ENCODE data around the gene SLC5A7. TPM values are rescaled to one million over a fixed set of nuclear protein-coding genes. Genes with fewer than 3 reads are reported as not detected.

Gene SLC5A7
- total RNA-seq = 0.30 TPM
- long read RNA-seq, full-length matches to known transcripts = 1 of 1 reads
- long read RNA-seq, partial matches to known transcripts = 0 of 1 reads
- long read RNA-seq, other reads (novel, unspliced or antisense) = 0 of 1 reads

DNA sequence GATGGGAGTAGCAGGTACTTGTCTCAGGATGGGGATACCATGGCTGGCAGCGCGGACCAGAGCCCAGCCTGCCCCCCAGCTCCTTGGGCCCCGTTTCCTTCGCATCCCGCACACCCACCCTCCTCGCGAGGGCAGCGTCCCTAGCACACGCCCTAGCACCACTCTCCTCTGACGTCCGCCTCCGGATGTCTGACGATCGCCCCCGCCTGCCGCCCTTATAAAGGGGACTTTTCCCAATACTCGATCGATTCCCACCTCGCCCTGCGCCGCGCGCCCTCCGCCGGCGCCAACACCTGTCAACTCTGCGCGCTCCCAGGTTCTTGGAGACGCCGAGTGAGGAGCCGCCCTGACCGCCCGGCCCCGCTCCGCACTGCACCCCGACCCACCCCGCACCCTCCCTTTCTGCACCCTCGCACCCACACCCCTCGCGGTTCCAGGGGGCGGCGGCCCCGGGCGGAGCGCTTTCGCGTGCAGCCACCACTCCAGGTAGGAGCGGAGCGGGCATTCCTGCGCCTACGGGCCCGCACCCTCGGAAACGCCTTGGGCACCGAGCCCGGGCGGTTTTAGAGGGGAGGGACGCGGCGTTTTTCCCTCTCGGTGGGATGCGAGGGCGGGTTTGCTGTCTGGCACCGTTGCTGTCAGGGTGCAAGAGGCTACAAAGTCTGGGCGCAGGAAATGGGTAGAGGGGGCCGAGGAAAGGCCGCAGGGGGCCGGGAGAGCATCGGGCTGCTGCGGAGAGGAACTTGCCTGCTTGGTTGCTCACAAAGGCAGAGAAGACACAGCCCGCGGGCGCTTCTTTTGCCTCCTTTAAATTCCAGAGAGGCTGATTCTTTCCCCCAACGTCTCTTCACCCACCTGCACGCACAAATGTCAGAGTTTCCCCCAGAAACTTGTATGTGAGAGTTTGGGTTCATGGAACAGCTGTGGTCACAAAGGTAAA lies at the start of gene SLC5A7:
Gene SLC5A7, plus strand, starts transcription at position 247 of the 940 bp plus-strand sequence. CDS start 1,632 bp downstream, outside the sequence.
- H3K36me3 ChIP-seq = no peaks in the 10 kb centered on the region
- DNase-seq = no peak
- peaks cover 27% of the 10 kb centered on the region for H3K27me3 ChIP-seq (ENCODE audit: low read depth)
- peak; percentile 67 to 70 for ATAC-seq
- intact Hi-C loops (cut with DNase I) = no loop called here
- TF ChIP-seq, protein P1, sequence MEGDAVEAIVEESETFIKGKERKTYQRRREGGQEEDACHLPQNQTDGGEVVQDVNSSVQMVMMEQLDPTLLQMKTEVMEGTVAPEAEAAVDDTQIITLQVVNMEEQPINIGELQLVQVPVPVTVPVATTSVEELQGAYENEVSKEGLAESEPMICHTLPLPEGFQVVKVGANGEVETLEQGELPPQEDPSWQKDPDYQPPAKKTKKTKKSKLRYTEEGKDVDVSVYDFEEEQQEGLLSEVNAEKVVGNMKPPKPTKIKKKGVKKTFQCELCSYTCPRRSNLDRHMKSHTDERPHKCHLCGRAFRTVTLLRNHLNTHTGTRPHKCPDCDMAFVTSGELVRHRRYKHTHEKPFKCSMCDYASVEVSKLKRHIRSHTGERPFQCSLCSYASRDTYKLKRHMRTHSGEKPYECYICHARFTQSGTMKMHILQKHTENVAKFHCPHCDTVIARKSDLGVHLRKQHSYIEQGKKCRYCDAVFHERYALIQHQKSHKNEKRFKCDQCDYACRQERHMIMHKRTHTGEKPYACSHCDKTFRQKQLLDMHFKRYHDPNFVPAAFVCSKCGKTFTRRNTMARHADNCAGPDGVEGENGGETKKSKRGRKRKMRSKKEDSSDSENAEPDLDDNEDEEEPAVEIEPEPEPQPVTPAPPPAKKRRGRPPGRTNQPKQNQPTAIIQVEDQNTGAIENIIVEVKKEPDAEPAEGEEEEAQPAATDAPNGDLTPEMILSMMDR (IDR thresholded peaks at IDR 0.05) = no peak
- no peaks in the 10 kb centered on the region for H3K9me3 ChIP-seq
- H3K4me3 ChIP-seq = peak within 1 kb of the TSS; percentile 31
- no peaks in the 10 kb centered on the region for H3K4me1 ChIP-seq
- no peak within 1 kb of the TSS for H3K27ac ChIP-seq

DNA sequence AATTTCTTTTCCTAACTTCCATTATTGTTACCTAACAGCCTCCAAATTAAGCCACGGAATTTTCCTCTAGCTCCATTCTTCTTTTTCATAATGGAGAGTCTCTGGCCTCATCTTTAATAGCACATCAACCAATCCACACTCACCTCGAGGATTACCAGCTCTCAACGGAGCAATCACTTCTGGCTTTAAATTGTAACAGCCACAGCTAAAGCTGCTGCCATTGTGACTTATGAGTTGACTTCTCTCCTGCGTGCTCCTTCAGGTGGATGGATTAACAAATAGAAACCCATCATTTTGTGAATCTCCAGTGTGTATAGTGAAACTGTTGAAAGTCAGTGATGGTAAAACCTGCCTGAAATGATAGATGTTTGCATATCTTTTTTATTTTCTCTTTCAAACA lies 24.9 kb upstream of the SLC5A7 start:
- H3K27ac ChIP-seq = no peak overlapping the region
- H3K36me3 ChIP-seq = no peaks in the 10 kb centered on the region
- H3K4me1 ChIP-seq = no peaks in the 10 kb centered on the region
- ATAC-seq (no peak), DNase-seq (no peak)
- intact Hi-C loops (cut with DNase I) = no loop called here
- TF ChIP-seq, protein P1 (IDR thresholded peaks at IDR 0.05) = no peak
- no peaks in the 10 kb centered on the region for H3K27me3 ChIP-seq (ENCODE audit: low read depth)
- H3K4me3 ChIP-seq = no peak overlapping the region
- no peaks in the 10 kb centered on the region for H3K9me3 ChIP-seq

DNA sequence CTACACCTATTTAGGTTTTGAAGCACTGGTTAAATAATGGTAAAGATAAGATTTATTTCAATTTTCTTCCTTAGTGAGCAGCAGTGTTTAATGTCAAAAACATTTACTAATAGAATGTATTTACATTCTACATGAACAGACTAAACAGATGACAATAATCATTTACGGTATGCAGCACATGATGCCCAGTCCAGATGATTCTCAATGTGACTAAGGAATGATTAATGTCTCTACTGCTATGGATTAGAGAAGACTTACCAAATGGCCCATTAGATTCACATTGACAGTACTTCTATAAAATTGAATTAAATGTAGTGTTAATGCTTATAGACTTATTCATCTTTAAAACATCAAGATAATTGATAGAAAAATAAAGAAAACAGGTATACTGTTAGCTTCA lies 22.1 kb upstream of the SLC5A7 start:
- no peak for ATAC-seq
- Histone ChIP-seq H3K36me3 (no peaks in the 10 kb centered on the region), H3K27me3 (ENCODE audit: low read depth) (no peaks in the 10 kb centered on the region), H3K27ac (no peak overlapping the region), H3K4me3 (no peak overlapping the region), H3K4me1 (no peaks in the 10 kb centered on the region), H3K9me3 (no peaks in the 10 kb centered on the region)
- TF ChIP-seq, protein P1 (IDR thresholded peaks at IDR 0.05) = no peak
- intact Hi-C loops (cut with DNase I) = no loop called here
- no peak for DNase-seq

DNA sequence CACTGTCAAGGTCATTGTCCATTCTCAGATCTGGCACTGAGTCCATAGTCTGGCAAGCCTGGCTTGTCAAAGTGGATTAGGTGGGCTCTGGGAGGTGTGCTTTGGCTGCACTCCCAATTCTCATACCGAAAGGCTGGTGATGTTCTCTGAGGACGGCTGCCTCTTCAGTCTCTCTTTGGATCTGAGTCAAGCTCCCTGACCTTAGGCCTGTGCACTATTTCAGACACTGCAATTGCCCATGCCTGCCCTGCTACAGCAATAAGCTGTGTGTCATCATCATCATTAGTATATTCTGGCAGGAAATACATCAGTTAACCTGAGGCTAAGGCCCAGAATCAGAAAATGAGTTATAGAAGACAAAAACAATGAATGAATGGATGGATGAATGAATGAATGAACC lies 1.6 kb upstream of the SLC5A7 start:
- Histone ChIP-seq H3K36me3 (no peaks in the 10 kb centered on the region), H3K27ac (no peak overlapping the region), H3K9me3 (no peaks in the 10 kb centered on the region), H3K27me3 (ENCODE audit: low read depth) (peaks cover 27% of the 10 kb centered on the region), H3K4me3 (no peak overlapping the region), H3K4me1 (no peaks in the 10 kb centered on the region)
- no peak for ATAC-seq
- no peak for DNase-seq
- intact Hi-C loops (cut with DNase I) = no loop called here
- TF ChIP-seq, protein P1 (IDR thresholded peaks at IDR 0.05) = no peak

- TF ChIP-seq, protein P1 (IDR thresholded peaks at IDR 0.05) = no peak
- ATAC-seq (no peak), DNase-seq (no peak)
- H3K36me3 ChIP-seq = no peaks in the 10 kb centered on the region
- H3K27ac ChIP-seq = no peak overlapping the region
- no peaks in the 10 kb centered on the region for H3K9me3 ChIP-seq
- no peak overlapping the region for H3K4me3 ChIP-seq
- intact Hi-C loops (cut with DNase I) = no loop called here
- no peaks in the 10 kb centered on the region for H3K4me1 ChIP-seq
- H3K27me3 ChIP-seq (ENCODE audit: low read depth) = peaks cover 27% of the 10 kb centered on the region
Observed at GRCh38 chr2:107988108-107988507, 1.8 kb downstream of the SLC5A7 start.

All from lower lobe of right lung (tissue), 2 donors.